ENCODE data around the gene UNC5C. TPM values are rescaled to one million over a fixed set of nuclear protein-coding genes. Genes with fewer than 3 reads are reported as not detected.

UNC5C gene
- total and polyA plus RNA-seq, 2 of the 8 experiments (the other 6 are each of a cell fraction or from before 2014, with no cell fraction given) = 0.30 to 1.3 TPM

GRCh38 chr4:95545546-95545945 lies 3.2 kb downstream of the UNC5C start (continued):
- TF ChIP-seq, protein P1, sequence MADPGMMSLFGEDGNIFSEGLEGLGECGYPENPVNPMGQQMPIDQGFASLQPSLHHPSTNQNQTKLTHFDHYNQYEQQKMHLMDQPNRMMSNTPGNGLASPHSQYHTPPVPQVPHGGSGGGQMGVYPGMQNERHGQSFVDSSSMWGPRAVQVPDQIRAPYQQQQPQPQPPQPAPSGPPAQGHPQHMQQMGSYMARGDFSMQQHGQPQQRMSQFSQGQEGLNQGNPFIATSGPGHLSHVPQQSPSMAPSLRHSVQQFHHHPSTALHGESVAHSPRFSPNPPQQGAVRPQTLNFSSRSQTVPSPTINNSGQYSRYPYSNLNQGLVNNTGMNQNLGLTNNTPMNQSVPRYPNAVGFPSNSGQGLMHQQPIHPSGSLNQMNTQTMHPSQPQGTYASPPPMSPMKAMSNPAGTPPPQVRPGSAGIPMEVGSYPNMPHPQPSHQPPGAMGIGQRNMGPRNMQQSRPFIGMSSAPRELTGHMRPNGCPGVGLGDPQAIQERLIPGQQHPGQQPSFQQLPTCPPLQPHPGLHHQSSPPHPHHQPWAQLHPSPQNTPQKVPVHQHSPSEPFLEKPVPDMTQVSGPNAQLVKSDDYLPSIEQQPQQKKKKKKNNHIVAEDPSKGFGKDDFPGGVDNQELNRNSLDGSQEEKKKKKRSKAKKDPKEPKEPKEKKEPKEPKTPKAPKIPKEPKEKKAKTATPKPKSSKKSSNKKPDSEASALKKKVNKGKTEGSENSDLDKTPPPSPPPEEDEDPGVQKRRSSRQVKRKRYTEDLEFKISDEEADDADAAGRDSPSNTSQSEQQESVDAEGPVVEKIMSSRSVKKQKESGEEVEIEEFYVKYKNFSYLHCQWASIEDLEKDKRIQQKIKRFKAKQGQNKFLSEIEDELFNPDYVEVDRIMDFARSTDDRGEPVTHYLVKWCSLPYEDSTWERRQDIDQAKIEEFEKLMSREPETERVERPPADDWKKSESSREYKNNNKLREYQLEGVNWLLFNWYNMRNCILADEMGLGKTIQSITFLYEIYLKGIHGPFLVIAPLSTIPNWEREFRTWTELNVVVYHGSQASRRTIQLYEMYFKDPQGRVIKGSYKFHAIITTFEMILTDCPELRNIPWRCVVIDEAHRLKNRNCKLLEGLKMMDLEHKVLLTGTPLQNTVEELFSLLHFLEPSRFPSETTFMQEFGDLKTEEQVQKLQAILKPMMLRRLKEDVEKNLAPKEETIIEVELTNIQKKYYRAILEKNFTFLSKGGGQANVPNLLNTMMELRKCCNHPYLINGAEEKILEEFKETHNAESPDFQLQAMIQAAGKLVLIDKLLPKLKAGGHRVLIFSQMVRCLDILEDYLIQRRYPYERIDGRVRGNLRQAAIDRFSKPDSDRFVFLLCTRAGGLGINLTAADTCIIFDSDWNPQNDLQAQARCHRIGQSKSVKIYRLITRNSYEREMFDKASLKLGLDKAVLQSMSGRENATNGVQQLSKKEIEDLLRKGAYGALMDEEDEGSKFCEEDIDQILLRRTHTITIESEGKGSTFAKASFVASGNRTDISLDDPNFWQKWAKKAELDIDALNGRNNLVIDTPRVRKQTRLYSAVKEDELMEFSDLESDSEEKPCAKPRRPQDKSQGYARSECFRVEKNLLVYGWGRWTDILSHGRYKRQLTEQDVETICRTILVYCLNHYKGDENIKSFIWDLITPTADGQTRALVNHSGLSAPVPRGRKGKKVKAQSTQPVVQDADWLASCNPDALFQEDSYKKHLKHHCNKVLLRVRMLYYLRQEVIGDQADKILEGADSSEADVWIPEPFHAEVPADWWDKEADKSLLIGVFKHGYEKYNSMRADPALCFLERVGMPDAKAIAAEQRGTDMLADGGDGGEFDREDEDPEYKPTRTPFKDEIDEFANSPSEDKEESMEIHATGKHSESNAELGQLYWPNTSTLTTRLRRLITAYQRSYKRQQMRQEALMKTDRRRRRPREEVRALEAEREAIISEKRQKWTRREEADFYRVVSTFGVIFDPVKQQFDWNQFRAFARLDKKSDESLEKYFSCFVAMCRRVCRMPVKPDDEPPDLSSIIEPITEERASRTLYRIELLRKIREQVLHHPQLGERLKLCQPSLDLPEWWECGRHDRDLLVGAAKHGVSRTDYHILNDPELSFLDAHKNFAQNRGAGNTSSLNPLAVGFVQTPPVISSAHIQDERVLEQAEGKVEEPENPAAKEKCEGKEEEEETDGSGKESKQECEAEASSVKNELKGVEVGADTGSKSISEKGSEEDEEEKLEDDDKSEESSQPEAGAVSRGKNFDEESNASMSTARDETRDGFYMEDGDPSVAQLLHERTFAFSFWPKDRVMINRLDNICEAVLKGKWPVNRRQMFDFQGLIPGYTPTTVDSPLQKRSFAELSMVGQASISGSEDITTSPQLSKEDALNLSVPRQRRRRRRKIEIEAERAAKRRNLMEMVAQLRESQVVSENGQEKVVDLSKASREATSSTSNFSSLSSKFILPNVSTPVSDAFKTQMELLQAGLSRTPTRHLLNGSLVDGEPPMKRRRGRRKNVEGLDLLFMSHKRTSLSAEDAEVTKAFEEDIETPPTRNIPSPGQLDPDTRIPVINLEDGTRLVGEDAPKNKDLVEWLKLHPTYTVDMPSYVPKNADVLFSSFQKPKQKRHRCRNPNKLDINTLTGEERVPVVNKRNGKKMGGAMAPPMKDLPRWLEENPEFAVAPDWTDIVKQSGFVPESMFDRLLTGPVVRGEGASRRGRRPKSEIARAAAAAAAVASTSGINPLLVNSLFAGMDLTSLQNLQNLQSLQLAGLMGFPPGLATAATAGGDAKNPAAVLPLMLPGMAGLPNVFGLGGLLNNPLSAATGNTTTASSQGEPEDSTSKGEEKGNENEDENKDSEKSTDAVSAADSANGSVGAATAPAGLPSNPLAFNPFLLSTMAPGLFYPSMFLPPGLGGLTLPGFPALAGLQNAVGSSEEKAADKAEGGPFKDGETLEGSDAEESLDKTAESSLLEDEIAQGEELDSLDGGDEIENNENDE (IDR thresholded peaks at IDR 0.05; ENCODE audit: insufficient replicate concordance, low read length) = no peak
- no peak for TF ChIP-seq CTCF (IDR thresholded peaks at IDR 0.05; ENCODE audit: control extremely low read depth in 1 of 3, insufficient read depth in 1 of 3, low read depth in 1 of 3, low read length in 3 of 3)
- no peak for TF ChIP-seq POLR2AphosphoS5 (IDR thresholded peaks at IDR 0.05; ENCODE audit: low read depth, low read length)
- TF ChIP-seq CHD1 (IDR thresholded peaks at IDR 0.05; ENCODE audit: low read depth, low read length) = no peak
- no peak for TF ChIP-seq BCL11A (IDR thresholded peaks at IDR 0.05; ENCODE audit: low read depth in 2 of 2, low read length in 2 of 2)
- no peak for TF ChIP-seq SIRT6 (IDR thresholded peaks at IDR 0.05; ENCODE audit: low read length)
- no peak for TF ChIP-seq TBP (IDR thresholded peaks at IDR 0.05; ENCODE audit: low read depth, low read length)
- TF ChIP-seq, protein P2, sequence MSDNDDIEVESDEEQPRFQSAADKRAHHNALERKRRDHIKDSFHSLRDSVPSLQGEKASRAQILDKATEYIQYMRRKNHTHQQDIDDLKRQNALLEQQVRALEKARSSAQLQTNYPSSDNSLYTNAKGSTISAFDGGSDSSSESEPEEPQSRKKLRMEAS (IDR thresholded peaks at IDR 0.05) = no peak
- no peak for TF ChIP-seq ZNF274 (IDR thresholded peaks at IDR 0.05; ENCODE audit: borderline replicate concordance, extremely low read depth, low read length)
- TF ChIP-seq CBX8 (IDR thresholded peaks at IDR 0.05; ENCODE audit: borderline replicate concordance, low read depth, low read length) = no peak
